Amygdala (tissue), 56 donors: ENCODE data around the gene JAZF1.
A peak's percentile ranks its signal among the peaks of the same experiment; 100 is the strongest.
"Not testable (repeated sequence)": the region's sequence is repeated elsewhere in the genome, so short reads cannot be mapped to it uniquely, and the experiment has no call there.

Source experiments
- DNase-seq, 56 donors: peaks; one replicate each; lab custom pipeline; 2025; lab: John Stamatoyannopoulos, UW

The JAZF1 gene

DNA sequence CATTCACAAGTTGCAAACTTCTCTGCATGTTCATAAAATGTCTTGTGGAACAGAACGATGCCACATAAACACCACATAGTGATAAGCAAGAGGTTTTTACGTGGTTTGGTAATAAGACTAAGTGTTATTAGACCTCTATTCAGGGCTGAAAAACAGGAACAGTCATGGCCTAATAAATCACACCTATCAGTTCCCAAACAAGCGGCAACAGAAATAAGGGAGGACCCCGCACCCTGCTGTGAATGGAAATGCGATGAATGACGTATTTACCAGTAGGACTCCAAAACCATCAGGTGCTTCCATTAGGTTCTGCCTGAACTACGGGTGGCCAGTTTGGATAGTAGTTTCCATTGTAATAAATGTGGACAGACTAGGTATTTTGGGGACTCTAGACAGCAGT is 311.5 kb downstream of the JAZF1 start:
- DNase-seq: no peak

DNA sequence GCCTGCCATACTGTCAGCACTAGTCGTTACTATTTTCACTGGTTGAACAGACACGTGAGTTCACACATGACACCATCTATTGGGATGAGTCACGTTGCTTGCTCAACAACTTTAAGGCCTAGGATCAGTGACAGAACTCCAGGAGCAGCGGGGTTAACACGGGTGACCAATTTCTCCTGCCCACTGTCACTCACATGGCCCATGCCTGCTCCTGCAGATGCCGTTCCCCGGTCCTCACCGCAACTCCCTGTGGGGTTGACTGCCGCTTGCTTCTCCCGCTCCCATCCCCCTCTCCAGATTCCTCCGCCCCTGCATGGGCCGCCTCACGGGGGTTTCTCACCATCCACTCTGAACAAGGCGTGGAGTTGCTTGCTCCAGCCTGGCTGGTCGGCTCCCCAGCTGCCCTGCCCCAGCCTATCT is 312.5 kb downstream of the JAZF1 start:
- no peak for DNase-seq

DNA sequence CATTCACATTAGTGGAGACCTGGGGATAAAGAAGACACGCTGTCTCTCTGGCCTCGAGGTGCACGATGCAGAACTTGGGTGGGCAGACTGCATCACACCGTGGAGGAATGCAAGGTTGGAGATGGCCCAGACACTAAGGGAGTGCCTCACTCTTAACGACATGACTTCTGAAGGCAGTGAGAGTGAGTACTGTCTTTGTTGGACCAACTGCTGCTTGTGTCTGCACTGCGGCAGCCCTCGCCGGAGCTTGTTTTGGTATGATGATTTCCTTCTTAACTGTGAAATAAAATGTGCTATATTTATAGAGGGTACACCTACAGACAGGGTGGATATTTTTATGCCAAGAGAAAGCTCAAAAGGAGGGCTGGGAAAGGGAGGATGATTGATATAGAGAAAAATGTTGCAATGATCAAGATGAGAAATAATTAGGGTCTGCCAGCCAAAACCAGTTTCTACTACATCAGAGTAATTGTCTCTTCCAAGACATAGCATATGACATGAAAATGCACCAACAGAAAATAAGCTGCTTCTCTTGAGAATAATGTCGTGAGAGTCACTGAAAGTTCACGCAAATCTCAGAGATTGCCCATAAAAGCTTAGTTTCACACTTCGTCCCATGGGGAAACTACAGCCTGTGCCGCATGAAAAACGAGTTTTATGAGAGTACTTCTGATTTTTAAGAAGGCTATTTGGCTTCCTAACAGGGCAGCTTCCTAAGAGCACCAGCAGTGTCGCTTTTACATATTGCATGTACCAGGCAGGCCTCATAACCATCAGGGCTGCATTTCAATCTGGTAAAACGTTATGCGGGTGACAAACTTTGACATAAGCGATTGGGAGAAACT is 313.5 kb downstream of the JAZF1 start:
- DNase-seq: peak in 11 of 56 donors; percentile 4 to 24 (median 17)

DNA sequence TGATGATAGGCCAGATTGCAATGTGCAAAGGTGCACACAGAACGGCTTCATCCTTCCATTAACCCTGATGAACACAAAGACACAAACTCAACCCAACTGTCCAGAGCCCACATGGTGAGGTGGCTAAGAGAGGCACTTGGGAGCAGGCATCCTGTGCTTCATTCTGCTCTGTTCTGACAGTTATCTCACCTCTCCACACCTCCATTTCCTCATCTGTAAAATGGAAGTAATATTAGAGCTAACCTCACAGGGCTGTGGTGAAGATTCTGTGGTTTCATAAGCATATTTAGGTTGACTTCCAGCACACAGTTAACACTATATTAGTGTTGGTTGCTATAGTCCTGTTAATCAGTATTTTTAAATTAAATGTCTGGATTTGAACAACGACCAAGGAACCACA is 314.3 kb downstream of the JAZF1 start:
- no peak for DNase-seq

DNA sequence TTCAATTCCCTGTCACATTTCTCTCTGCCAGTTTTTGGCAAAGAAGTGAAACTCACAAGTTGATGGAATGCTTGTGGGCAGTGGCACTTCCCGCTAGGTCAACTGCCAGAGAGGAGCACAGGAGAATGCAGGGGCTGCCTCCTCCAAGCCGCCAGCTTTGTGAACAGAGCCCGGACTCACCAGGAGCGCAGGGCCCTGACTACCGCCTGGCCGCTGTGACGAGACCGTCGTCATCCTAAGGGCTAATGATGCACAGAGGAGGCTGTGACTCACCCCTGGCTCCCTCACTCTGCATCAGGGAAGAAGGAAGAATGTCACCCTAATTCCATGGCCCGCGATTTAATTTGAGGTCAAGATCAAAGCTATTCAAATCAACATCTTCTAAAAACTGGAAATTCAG is 316.7 kb downstream of the JAZF1 start:
- peak in 7 of 56 donors; percentile 4 to 55 (median 29) for DNase-seq

DNA sequence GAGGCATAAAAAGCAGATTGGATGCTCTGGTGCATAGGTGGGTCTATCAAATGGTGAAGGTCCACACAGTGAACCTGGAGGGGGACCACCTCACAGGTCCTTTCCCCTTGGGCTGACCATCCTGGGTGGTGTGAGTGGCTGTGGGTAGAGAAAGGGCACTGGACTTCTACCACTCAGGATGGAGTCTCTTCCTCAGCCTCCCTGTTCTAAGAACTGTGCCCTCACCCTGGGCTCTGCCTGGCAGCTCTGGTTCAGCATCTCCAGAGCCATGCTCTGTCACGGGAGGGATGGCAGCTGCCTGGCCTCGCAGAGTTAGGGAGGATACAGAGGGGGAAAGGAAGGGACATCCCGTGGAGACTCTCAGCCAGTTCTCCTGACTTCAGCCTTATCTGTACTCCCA is 318.8 kb downstream of the JAZF1 start:
- DNase-seq: no peak

DNA sequence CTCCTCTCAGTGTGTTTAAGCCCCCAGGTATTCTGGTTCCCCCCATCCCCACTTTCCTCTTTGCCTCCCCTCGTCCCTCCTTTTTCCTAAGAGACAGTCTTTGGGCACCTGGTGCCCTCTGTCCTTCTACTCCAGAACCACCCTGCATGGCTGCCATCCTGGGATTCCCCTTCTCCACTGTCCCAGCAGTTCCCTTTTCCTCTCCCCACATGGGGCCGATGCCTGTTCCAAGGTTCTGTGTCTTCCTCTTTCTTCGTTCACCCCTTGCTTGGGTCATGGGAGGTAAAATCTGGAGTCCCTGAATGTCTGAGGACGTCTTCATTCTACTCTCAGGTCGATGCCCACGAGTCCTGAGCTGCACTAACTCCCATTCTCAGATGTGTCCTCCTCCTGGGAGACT is 319.8 kb downstream of the JAZF1 start:
- DNase-seq: no peak

DNA sequence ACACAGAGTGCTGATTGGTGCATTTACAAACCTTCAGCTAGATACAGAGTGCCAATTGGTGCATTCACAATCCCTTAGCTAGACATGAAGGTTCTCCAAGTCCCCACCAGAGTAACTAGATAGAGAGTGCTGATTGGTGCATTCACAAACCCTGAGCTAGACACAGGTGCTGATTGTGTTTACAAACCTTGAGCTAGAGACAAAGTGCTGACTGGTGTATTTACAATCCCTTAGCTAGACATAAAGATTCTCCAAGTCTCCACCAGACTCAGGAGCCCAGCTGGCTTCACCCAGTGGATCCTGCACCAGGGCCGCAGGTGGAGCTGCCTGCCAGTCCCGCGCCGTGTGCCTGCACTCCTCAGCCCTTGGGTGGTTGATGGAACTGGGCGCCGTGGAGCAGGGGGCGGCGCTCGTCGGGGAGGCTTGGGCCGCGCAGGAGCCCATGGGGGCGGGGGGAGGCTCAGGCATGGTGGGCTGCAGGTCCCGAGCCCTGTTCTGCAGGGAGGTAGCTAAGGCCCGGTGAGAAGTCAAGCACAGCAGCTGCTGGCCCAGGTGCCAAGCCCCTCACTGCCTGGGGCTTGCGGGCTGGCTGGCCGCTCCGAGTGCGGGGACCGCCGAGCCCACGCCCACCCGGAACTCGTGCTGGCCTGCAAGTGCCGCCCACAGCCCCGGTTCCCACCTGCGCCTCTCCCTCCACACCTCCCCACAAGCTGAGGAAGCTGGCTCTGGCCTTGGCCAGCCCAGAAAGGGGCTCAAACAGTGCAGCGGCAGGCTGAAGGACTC is 323.7 kb downstream of the JAZF1 start:
- DNase-seq: not testable (repeated sequence)

DNA sequence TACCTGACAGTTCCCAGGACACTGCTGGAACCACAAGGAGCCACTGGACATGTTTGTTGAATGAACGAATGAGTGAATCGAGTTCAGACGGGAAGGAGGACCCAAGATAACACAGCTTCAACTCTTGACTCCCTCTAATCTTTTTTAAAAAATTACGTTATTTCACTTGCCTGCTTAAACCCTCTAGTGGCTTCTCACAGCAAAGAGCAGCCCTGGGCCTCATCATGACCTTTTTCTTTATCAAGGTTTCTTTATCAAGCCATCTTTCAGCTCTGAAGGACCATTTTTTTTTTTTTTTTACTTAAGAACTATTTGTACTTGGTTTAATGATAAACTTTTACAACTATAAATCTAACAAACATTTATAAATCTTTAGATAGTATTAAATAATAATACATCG is 330.1 kb downstream of the JAZF1 start:
- DNase-seq: no peak

DNA sequence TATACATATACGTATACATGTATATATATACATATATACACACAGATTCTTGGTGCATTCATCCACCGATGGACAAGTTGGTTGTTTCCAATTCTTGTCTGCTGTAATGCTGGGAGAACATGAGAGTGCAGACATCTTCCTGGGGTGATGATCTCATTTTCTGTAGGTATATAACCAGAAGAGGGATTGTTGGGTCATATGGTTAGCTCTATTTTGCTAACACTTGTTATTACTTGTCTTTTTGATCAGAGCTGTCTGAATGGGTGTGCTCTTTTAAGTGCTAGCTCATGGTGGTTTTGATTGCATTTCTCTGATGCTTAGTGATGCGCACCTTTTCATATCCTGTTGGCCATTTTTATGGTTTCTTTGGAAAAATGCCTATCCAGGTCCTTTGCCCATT is 334.2 kb downstream of the JAZF1 start:
- no peak for DNase-seq

DNA sequence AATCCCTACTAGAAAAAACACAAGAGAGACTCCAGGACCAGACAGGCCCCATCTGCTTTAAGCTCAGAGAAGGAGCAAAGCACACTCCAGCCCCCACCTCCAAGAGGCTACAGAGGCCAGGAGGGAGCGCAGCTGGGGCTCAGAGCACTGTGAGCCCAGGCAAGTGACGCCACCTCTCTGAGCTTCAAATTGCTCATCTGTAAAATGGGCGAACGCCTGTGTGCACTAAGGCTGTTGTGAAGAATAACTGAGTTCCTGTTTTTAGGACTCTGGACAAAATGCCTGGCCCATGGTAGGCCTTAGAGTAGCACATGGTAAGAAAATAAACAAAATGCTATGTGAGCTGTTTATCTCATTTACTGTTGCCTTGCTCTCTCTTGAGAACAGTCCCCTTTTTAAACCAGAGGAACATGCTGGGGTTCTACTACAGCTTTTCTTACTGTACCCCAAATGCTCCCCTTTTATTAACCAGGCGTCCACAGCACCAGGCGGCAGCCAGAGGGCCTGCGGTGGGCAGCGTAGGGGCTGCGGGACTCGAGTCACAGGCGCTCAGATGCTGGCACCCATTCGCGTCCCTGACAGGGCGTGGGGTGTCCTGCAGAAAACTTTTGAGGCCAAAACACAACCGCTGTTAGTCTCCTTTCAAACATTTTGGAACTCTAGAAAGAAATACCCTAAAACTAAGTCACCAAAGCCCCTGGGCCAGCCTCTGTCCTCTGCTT is 336.9 kb downstream of the JAZF1 start:
- no peak for DNase-seq

DNA sequence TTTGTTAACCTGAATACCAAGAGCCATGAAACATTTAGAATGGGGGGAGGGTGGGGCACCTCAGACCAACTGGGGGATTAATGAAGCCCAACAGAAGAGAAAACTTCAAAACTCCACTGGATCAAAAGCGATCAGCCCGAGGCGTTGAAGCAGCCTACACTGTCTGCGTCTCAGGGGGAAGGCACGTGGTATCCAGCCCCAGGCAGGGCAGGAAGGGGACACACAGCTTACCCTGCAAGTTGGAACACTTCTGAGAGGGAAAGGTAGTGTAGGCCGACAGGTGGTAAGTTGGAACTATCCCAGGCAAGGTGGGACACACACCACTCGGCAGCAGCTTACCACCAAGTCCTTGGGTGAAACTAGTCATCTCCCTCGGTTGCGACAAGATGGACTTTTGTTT is 337.7 kb downstream of the JAZF1 start:
- DNase-seq: peak in 2 of 56 donors; percentile 23 to 26

DNA sequence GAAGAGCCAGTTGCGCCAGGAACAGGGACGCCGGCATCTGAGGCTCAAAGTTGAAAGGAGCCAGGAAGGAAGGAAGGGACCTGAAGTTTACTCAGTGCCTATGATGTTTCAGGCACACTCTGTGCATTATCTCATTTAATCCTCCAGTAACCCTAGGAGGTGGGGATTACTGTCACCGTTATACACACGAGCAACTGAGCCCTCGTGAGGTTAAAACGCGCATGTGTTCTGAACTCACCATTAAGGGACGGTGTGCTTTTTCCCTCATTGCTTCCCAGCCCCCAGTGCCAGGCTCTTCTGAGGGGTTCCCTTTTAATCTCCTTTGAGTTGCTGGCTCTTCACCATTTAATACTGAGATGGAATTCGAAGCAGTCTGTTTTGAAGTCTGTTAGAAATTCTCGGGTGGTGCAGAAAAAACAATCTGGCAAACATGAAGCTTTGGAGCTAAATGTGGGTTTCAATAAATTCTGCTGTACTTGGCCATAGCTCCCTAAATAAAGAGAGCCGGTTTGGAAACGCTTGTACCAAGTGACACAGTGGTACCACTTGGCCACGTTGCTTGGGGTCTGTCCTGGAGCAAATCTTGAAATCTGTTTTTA is 338.4 kb downstream of the JAZF1 start:
- DNase-seq: peak in 1 of 56 donors; percentile 9

DNA sequence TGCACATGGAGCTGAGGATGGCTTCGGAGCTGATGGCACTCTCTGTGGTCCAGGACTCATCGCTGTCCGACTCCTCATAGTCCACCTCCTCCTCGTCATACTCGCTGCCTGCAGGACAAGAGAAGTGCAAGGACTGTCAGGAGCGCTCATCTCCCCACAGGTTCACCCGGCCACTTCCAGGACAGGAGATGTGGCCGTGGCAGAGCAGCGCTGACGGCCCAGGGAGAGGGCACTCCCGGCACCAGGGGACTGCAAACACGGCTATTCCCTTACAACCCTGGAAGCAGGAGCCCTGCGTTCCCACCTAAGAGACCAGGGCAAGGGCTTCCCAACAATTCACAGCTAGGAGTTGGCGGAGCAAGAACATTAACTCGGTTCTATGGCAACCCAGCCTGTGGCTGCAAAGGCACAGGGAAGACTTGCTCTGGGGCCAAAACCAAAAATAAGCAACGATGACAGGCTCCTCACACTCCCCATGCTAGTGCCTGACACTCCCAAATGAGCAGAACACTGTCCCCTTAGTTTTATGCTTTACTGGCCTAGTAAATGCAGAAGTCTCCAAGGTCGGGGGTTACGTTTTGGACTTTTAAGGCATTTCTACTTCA is 339.7 kb downstream of the JAZF1 start:
- DNase-seq: peak in 1 of 56 donors; percentile 9

DNA sequence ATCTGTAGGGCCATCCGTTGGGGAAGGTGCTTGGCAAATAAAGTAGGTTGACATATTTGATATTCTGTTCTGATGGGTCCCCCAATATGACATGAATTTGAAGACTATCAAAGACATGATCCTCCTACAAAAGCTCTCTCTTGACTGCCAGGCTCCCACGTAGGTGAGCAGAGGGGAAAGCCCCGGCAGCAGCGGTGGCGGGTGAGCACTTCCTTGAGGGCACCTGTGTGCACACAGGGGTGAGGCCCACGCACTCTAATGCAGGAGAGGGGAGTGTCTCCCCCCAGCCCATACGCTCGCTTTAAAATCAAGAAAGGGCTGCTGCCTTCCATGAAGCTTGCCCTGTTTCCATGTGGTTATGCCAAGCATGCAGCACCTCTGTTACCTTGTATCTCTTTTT is 340.3 kb downstream of the JAZF1 start:
- DNase-seq: no peak

DNA sequence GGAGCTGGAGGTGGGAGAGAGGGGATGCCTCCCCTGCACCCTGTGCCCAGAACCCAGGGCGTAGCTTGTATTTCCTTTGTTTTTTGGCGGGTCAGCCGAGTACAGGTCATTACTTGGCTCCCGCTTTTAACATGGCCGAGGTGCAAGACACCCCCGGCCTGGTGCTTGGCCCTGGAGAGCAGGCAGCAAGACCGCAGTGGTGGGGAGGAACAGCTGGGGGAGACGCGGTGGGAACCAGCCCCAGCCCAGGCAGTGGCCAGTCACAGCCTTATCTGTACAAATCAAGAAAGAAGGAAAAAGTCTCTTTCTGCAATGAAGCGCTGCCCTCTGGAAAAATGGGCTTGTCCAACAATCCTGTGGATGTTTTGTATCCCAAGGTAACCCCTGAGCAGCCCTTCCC is 341.5 kb downstream of the JAZF1 start:
- no peak for DNase-seq

DNA sequence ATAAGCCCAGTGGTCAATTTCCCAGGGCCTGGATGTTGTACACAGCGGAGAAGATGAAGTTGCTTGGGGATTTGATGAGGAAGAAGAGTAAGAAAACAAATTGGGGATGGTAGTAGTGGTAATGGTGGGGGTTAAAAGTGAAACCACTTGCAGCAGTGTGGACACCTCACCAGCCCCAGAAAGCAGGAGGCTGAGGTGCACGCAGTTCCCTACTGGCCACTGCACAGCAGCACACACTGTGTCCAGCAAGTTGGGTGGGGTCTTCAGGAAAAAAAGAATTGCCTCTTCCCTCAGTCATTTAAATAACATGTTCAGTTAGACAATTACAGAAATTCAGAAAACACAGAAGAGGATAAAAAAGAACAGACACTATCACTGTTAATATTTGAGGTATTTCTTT is 344.1 kb downstream of the JAZF1 start:
- DNase-seq: no peak

DNA sequence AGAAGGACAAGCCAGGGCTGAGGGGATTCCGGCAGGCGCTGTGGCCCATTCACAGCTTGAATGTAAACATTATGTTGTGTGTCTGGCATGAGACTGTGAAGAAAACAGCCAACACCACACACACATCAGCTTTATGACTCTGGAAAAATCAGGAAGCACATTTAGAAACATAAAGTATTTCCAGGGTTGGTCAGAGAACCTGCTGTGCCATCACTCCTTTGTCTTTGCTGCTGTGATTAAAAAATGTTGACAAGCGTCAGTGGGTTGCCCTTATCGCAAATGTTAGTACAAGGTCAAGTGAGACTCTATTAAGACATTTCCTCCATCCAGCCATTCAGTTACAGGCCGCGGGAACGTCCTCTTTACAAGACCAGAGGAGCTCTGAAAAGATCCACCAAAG is 345.2 kb downstream of the JAZF1 start:
- DNase-seq: no peak

DNA sequence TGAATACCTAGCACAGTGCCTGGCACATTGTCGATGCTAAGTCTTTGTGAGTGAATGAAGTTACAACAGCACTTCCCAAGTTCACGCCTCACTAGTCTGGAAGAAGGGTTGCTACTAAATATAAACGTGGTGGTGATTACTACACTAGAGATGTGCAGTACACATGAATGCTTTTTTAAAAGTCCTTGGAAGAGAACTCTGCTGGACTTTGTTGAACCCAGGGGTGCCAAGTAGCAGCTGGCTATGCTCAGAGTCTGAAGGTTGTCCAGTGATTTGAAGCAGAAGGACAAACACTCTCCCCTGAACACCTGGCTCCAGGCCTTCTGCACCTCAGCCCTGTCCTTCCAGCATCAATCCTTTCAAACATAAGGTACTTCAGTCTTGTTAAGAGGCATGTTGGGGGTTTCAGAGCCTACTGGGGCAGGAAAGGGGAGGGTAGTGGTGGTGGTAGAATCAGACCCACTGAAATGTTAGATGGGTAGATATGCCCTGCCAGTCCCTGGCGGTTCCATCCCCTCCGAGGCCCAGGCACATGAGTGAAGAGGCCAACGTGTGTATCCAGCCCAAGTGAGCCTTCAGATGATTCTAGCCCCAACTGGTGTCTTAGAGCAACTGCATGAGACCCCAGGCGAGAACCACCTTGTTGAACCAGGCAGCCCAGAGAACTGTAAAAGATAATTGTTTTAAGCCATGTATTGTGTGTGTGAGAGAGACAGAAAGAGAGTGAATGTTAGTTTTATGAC is 346.2 kb downstream of the JAZF1 start:
- DNase-seq: peak in 3 of 56 donors; percentile 14 to 18 (median 17)

DNA sequence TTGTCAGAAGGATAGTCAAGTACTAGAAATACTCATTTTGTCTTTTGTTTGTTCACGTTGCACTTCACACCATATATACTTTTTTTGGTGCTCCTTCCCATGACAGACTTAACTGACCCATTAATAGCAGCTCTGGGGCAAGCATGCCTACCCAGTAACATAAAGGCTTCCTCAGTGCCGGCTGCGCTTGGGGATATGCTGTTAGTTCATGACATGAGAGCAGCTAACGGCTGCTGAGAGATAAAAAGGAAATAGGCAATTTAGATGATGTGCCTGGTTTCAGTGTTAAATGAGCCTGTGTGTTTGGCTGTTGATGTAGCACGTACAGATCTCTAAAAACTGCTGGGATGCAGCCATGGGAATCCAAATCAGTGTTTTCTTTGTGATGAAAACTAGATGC is 354.2 kb downstream of the JAZF1 start:
- DNase-seq: no peak
